ENCODE data around the gene DSCAML1.

GRCh38 chr11:117547195-117547850, 249.7 kb downstream of the DSCAML1 start:
- TF ChIP-seq CTCF (IDR thresholded peaks at IDR 0.05) (no peak), POLR2A (IDR thresholded peaks at IDR 0.05) (no peak)

All from uterus (tissue), 2 donors.